CD4-positive, alpha-beta T cell treated with Interferon alpha-2 for 1 hour (primary cell): ENCODE measurements around the gene PCAT6.
A peak's percentile ranks its signal among the peaks of the same experiment; 100 is the strongest.
"Not testable (repeated sequence)": the region's sequence is repeated elsewhere in the genome, so short reads cannot be mapped to it uniquely, and the experiment has no call there.

Experiments
- DNase-seq, 2 donors: peaks; one replicate each; pipeline ENCODE4 v3.0.0-alpha.2; 2020 to 2022

Gene PCAT6

DNA sequence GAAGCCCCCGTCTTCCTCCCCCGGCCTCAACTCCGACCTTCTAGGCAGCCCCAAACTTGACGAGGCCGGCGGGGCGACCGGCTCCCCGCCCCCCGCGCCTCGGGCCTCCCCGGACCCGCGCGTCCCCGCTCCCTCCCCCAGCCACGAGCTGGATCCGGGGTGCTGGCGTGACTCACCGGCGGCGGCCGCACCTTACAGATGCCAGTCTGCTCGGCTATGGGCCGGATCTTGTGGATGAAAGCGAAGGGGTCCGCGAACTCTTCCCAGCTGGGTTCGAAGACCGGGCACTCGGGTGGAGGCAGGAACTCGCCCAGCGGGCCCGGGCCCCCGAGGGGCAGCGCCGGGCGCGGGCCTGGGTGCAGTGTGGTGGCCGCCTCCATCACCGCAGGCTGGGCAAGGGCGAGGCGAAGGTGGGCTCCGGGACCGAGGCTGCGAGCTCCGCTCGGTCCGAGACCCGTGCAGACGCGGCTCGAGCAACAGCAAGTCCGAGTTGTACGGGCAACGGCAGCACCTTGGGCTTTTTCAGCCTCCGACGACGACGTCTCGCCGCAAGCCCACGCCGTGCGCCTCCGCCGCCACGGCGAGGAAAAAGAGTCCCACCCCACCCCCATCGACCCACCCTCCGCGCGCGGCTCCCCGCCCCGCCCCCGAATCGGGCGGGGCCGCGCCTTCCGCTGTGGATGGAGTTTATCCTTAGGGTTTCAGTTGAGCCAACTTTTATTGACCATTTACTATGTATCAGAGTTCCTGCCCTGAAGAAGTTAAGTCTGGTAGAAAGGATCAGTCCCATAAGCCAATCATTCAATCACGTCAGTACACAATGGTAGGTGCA is 2.6 kb upstream of the PCAT6 start, which contains the start of gene KDM5B:
Gene KDM5B (minus strand): TSS at position 496 of the 832 bp plus-strand sequence. CDS start 116 bp downstream, at position 380.
- DNase-seq = peak; percentile 50 to 67

GRCh38 chr1:202809597-202810159 is 1.1 kb upstream of the PCAT6 start:
- DNase-seq = no peak

DNA sequence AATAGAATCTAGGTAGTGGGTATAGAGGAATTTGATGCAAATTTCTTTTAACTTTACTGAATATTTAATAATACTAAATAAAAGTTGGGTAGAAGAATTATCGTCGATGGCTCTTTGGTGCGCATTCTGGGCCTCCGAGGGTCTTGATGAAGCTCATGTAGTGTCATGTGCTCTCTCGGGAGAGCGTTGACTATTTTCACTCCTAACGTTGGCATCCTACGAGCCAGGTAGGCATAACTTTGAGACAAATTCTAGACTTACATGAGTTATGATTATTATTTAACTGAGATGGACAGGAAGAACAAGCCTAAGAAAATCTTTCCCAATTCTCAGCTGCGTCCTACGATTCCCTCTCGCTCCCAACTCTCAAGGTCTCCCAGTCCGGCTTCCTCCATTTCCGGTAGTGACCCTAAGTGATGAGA is 550 bp upstream of the PCAT6 start:
- DNase-seq = no peak

GRCh38 chr1:202811296-202812175 is 782 bp downstream of the PCAT6 start:
- peak; percentile 4 to 42 for DNase-seq

DNA sequence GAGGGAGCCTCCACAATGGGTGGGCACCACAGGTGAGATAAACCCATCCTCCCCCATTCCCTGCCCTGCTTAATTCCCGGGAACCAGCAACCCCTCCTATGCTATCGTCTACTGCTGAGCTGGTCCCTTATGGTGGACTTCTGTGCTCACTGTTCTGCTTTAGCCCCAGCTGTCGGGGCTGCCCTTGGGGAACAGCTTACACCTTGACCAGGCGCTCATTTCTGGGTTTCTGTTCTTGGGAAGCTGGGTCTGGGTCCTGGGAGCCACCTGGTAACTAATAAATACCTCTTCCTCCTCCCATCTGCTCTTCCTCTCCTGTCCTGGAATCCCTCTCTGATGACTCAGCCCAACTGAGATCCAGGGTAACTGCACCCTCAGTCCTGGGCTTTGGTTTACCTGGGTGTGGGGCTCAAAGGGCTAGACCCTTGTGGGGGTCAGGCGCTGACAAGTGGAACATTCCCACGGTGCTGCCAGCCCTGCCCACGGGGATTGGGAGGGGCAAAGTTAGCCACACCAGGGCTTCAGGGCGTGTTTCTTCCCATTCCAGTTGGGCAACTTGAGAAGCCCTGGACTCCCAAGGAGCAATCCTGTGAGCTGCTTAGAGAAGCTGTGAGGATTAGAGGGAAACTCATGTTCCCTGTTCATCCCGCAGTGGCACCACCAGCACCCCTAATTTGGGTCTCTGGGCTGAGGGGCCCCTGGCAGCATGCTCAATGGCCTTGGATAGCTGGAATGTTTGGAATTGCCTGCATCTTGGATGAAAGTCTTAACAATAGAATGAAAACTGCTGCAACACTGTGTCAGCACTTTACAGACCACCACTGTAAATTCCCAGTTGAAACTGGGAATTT is 1.6 kb downstream of the PCAT6 start:
- DNase-seq = no peak

DNA sequence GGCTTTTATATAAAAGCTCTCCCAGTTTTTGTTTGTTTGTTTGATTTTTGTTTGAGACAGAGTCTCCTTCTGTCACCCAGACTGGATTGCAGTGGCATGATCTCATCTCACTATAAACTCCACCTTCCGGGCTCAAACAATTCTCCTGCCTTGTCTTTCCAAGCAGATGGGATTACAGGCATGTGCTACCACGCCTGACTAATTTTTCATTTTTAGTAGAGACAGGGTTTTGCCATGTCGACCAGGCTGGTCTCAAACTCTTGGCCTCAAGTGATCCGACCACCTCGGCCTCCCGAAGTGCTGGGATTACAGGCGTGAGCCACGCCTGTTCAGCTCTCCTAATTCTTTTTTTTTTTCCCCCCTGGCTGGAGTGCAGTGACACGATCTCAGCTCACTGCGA is 4.4 kb downstream of the PCAT6 start:
- no peak for DNase-seq

GRCh38 chr1:202818819-202819218 is 8.1 kb downstream of the PCAT6 start:
- DNase-seq = no peak

DNA sequence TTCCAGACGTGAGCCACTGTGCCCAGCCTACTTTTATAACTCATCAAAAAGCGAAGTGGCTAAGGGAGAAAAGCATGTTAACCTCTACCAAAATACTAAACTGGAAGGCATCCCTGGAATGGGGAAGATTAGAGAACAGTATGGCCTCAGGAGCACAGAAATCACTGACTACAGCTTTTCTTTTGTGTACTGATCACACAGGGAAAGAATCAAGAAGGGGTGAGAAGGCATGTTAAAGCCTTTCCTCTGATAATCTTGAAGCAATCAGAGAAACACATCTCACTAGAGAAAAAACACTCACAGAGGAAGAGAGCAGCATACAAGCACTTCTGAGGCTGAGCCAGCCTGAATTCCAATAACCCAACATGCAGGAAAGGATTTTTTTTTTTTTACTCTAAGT is 10.7 kb downstream of the PCAT6 start:
- DNase-seq = no peak

DNA sequence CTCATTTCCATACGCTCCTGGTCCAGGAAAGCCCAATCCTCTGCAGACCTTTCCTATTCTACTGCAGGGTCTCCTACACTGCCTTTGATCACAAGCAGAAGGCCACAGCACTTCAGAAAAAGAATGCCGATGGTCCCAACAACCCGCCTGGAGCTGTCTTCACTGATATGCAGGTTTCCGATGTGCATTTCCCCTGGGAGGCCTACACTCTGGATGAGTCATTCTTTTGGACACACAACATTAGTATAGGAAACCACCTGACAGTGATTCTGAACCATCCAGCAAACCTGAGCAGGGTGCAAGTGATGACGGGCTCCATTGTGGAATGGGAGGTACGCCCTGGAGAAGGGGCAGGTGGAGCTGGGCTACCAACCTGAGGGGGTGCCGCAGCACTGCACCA is 15.0 kb downstream of the PCAT6 start:
- DNase-seq = no peak

GRCh38 chr1:202829223-202829622 is 18.5 kb downstream of the PCAT6 start:
- not testable (repeated sequence) for DNase-seq

GRCh38 chr1:202831906-202832305 is 21.2 kb downstream of the PCAT6 start:
- DNase-seq = no peak

- no peak for DNase-seq
Measured at GRCh38 chr1:202834771-202835547, 24.2 kb downstream of the PCAT6 start.

GRCh38 chr1:202835548-202836072 is 24.9 kb downstream of the PCAT6 start:
- DNase-seq = peak; percentile 19 to 57

GRCh38 chr1:202836623-202837403 is 26.1 kb downstream of the PCAT6 start:
- no peak for DNase-seq

GRCh38 chr1:202837746-202838262 is 27.1 kb downstream of the PCAT6 start:
- DNase-seq = no peak

DNA sequence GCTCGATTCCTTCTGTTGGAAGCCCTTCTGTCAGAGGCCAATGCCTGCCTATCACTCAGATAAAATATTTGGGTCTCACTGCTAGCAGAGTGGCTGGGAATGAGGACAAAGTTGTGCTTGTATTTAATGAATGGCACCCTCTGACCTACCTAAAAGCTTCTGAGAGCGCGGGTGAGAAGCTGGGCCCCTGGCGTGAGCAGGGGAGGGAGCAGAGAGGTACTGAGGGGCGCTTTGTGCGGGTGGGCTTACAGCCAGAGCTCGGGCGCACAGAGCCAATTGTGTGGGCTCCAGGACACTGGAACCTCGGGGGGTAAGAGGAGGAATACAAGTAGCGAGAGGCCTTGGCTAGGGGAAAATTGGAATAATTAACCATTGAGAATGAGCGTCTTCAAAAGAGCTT is 32.3 kb downstream of the PCAT6 start:
- no peak for DNase-seq

DNA sequence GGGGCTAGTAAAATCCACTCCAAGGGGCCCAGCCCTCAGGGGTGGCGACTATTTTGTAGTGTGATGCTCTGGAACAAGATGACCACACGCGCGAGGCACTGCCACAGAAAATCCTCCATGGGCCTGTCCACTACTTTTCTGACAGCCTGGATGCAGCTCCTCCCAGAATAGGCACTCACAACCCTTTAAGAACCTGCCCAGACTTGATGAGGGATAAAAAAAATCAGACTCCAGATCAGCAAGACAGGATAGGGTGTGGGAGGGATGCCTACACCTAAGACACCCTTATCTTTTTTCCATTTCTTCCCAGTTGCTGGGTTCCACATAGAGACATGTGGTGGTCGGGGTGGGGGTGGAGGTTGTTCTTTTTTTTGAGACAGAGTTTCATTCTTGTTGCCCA is 33.5 kb downstream of the PCAT6 start:
- DNase-seq = no peak

- no peak for DNase-seq
Measured at GRCh38 chr1:202844935-202845334, 34.2 kb downstream of the PCAT6 start.

DNA sequence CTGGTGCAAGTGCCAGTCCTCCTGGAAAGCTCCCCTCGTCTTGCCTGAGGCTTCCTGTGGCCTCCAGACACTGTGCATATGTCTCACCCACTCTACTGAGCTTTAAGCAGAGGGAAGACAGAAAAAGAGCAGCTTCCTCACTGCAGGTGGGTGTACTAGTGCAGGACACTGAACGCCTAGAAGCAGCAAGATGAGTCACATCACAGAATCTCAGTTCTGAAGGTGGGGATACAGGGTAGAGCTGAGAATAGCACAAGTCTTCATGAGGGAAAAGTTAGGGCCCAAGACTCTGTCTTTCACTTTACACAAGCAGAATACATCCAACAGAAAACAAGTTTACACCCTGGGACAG is 37.4 kb downstream of the PCAT6 start:
- no peak for DNase-seq

- no peak for DNase-seq
Measured at GRCh38 chr1:202850593-202851362, 40.0 kb downstream of the PCAT6 start.
